WTC11 (cell line): ENCODE data around the gene RELL1. TPM values are rescaled to one million over a fixed set of nuclear protein-coding genes. Genes with fewer than 3 reads are reported as not detected.

Experiments
- ATAC-seq: fragments of 200-7000 bp; cut with Tn5 transposase; 2 replicates; pipeline ENCODE4 v1.10.0; 2021; ENCODE audit warnings: mild to moderate bottlenecking, moderate library complexity
- CTCF ChIA-PET: fragments of 300-600 bp; sonication (Branson Sonifier 250); formaldehyde crosslinking; loops from one replicate; lab custom pipeline; 2021; ENCODE audit warnings: antibody characterized with exemption; lab: Charles Lee
- POLR2A ChIA-PET: fragments of 350-600 bp; sonication (Branson Sonifier 250); formaldehyde crosslinking; loops from one replicate; lab custom pipeline; 2021; ENCODE audit warnings: antibody characterized with exemption; lab: Charles Lee
- DNase-seq: peaks from one replicate; pipeline ENCODE4 v3.0.0; 2021; ENCODE audit warnings: low spot score
- H3K27ac Mint-ChIP-seq: 2 replicates; pipeline ENCODE4 v1.8.0; 2021; ENCODE audit warnings: mixed read lengths
- H3K27me3 Mint-ChIP-seq: 2 replicates; pipeline ENCODE4 v1.8.0; 2021; ENCODE audit warnings: low read depth, mild to moderate bottlenecking, moderate library complexity, mixed read lengths
- H3K36me3 Mint-ChIP-seq: 2 replicates; pipeline ENCODE4 v1.8.0; 2021; ENCODE audit warnings: mixed read lengths
- H3K4me1 Mint-ChIP-seq: 2 replicates; pipeline ENCODE4 v1.8.0; 2022; ENCODE audit warnings: mixed read lengths
- H3K4me3 Mint-ChIP-seq: 2 replicates; pipeline ENCODE4 v1.8.0; 2021; ENCODE audit warnings: mild to moderate bottlenecking, moderate library complexity, mixed read lengths
- H3K9me3 Mint-ChIP-seq: 2 replicates; pipeline ENCODE4 v1.8.0; 2021; ENCODE audit warnings: mixed read lengths
- CBFB ChIP-seq: sonication (generic); formaldehyde crosslinking; IDR thresholded peaks from 2 replicates; pipeline ENCODE4 v1.8.1; 2022; ENCODE audit warnings: mild to moderate bottlenecking, low read depth, missing genetic modification reagents
- ESRRA ChIP-seq: sonication (generic); formaldehyde crosslinking; IDR thresholded peaks from 2 replicates; pipeline ENCODE4 v1.8.1; 2022; ENCODE audit warnings: mild to moderate bottlenecking, missing genetic modification reagents, borderline replicate concordance
- FOXK1 ChIP-seq: sonication (generic); formaldehyde crosslinking; IDR thresholded peaks from 2 replicates; pipeline ENCODE4 v1.8.0; 2022; ENCODE audit warnings: mild to moderate bottlenecking, moderate library complexity, missing genetic modification reagents
- FOXP1 ChIP-seq: sonication (generic); formaldehyde crosslinking; IDR thresholded peaks from 2 replicates; pipeline ENCODE4 v1.8.0; 2022; ENCODE audit warnings: missing genetic modification reagents, mild to moderate bottlenecking, moderate library complexity, borderline replicate concordance
- HMGA2 ChIP-seq: fragments of 250-450 bp; sonication (Bioruptor Pico); IDR thresholded peaks from 2 replicates; pipeline ENCODE4 v1.4.0; 2021; ENCODE audit warnings: mild to moderate bottlenecking, moderate library complexity
- MXD4 ChIP-seq: fragments of 250-450 bp; sonication (Bioruptor Pico); IDR thresholded peaks from 2 replicates; pipeline ENCODE4 v1.8.0; 2021; ENCODE audit warnings: mild to moderate bottlenecking, moderate library complexity, borderline replicate concordance
- NFE2L1 ChIP-seq: sonication (generic); formaldehyde crosslinking; IDR thresholded peaks from 2 replicates; pipeline ENCODE4 v1.8.1; 2023; ENCODE audit warnings: missing genetic modification reagents
- PRRX2 ChIP-seq: fragments of 250-450 bp; sonication (Bioruptor Pico); IDR thresholded peaks from 2 replicates; pipeline ENCODE4 v1.8.0; 2021; ENCODE audit warnings: mild to moderate bottlenecking
- SP1 ChIP-seq: sonication (generic); formaldehyde crosslinking; conservative IDR thresholded peaks from 2 replicates; pipeline ENCODE4 v1.8.1; 2022; ENCODE audit warnings: missing genetic modification reagents
- TEAD1 ChIP-seq: sonication (generic); formaldehyde crosslinking; IDR thresholded peaks from 2 replicates; pipeline ENCODE4 v1.8.0; 2022; ENCODE audit warnings: mild to moderate bottlenecking, missing genetic modification reagents
- ZNF219 ChIP-seq: sonication (generic); formaldehyde crosslinking; IDR thresholded peaks from 2 replicates; pipeline ENCODE4 v1.8.0; 2023; ENCODE audit warnings: missing genetic modification reagents, mild to moderate bottlenecking, borderline replicate concordance
- ZNF263 ChIP-seq: sonication (generic); formaldehyde crosslinking; IDR thresholded peaks from 2 replicates; pipeline ENCODE4 v1.8.1; 2022; ENCODE audit warnings: low read depth, mild to moderate bottlenecking, moderate library complexity, missing genetic modification reagents
- ZNF671 ChIP-seq: fragments of 250-450 bp; sonication (Bioruptor Pico); IDR thresholded peaks from 2 replicates; pipeline ENCODE4 v1.8.0; 2021; ENCODE audit warnings: mild to moderate bottlenecking
- total RNA-seq: library from RNA; stranded (reverse); gene quantifications from 3 replicates; pipeline ENCODE4 v1.2.3, GENCODE V29; 2021
- TF ChIP-seq, protein P1 (sequence below): sonication (generic); formaldehyde crosslinking; IDR thresholded peaks from 2 replicates; pipeline ENCODE4 v1.8.1; 2022; ENCODE audit warnings: mild to moderate bottlenecking, missing genetic modification reagents, moderate library complexity, borderline replicate concordance
- TF ChIP-seq, protein P2 (sequence below): fragments of 250-450 bp; sonication (Bioruptor Pico); IDR thresholded peaks from 2 replicates; pipeline ENCODE4 v1.9.0; 2021; ENCODE audit warnings: mild to moderate bottlenecking
- TF ChIP-seq, protein P3 (sequence below): fragments of 250-450 bp; sonication (Bioruptor Pico); IDR thresholded peaks from 2 replicates; pipeline ENCODE4 v1.9.0; 2021; ENCODE audit warnings: moderate library complexity, mild to moderate bottlenecking, inconsistent platforms, borderline replicate concordance
- TF ChIP-seq, protein P4 (sequence below): sonication (generic); formaldehyde crosslinking; IDR thresholded peaks from 2 replicates; pipeline ENCODE4 v1.8.1; 2023; ENCODE audit warnings: mild to moderate bottlenecking, missing genetic modification reagents
- TF ChIP-seq, protein P5 (sequence below): sonication (generic); formaldehyde crosslinking; IDR thresholded peaks from 2 replicates; pipeline ENCODE4 v1.8.0; 2023; ENCODE audit warnings: missing genetic modification reagents
- TF ChIP-seq, protein P6 (sequence below): sonication (generic); formaldehyde crosslinking; conservative IDR thresholded peaks from 2 replicates; pipeline ENCODE4 v1.8.1; 2022; ENCODE audit warnings: mild to moderate bottlenecking, missing genetic modification reagents
- TF ChIP-seq, protein P7 (sequence below): fragments of 250-450 bp; sonication (Bioruptor Pico); conservative IDR thresholded peaks from 2 replicates; pipeline ENCODE4 v1.9.0; 2021; ENCODE audit warnings: mild to moderate bottlenecking
- TF ChIP-seq, protein P8 (sequence below): sonication (generic); formaldehyde crosslinking; IDR thresholded peaks from 2 replicates; pipeline ENCODE4 v1.8.0; 2022; ENCODE audit warnings: mild to moderate bottlenecking, missing genetic modification reagents
- TF ChIP-seq, protein P9 (sequence below): sonication (generic); formaldehyde crosslinking; conservative IDR thresholded peaks from 2 replicates; pipeline ENCODE4 v1.8.1; 2023; ENCODE audit warnings: mild to moderate bottlenecking, low read depth, missing genetic modification reagents, moderate library complexity

RELL1 gene
- total RNA-seq, 1 experiment from 2014 or later = 14.4 TPM

DNA sequence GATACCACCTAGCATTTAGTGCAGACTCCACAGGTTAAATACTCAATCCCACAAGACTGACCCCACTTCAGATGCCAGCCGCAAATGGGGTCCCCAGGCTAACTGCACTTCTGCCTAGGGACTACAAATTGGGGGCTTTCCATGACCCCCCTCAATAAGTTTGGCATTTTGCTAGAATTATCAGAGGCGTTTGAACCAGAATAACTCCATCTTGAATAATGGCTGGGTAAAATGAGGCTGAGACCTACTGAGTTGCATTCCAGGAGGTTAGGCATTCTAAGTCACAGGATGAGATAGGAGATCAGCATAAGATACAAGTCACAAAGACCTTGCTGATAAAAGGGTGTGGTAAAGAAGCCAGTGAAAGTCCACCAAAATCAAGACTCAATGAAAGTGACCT, 15.1 kb downstream of the RELL1 start:
- H3K4me1 Mint-ChIP-seq = peaks cover 21% of the 10 kb centered on the region

DNA sequence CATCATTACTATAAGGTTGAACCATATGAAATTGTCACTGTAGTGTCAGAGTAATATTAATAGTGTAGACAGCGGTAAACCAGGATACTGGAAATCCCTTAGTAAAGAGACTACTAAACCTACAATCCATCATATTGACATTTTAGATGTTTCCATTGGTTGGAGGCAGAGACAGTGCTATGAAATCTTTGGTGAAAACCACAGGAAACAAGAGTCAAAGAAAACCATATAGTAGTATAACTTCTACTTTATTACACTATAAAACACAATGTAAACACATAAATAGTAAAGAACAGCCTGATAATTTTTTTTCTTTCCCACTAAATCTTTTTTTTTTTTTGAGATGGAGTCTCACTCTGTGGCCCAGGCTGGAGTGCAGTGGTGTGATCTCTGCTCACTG, 15.9 kb downstream of the RELL1 start:
- no peak for ATAC-seq
- H3K27me3 Mint-ChIP-seq = peaks cover 6% of the 10 kb centered on the region
- DNase-seq = no peak
- H3K4me3 Mint-ChIP-seq = no peak overlapping the region
- peaks cover 13% of the 10 kb centered on the region for H3K36me3 Mint-ChIP-seq
- ChIA-PET CTCF (no interaction called here), POLR2A (no interaction called here)
- H3K4me1 Mint-ChIP-seq = peaks cover 25% of the 10 kb centered on the region
- peaks cover 7% of the 10 kb centered on the region for H3K9me3 Mint-ChIP-seq
- H3K27ac Mint-ChIP-seq = no peak overlapping the region
- TF ChIP-seq PRRX2 (no peak), ESRRA (CRISPR knock-in tag) (no peak), TEAD1 (CRISPR knock-in tag) (no peak), ZNF219 (CRISPR knock-in tag) (no peak), ZNF671 (CRISPR knock-in tag) (no peak), FOXK1 (CRISPR knock-in tag) (no peak), ZNF263 (no peak)
- TF ChIP-seq, protein P1, sequence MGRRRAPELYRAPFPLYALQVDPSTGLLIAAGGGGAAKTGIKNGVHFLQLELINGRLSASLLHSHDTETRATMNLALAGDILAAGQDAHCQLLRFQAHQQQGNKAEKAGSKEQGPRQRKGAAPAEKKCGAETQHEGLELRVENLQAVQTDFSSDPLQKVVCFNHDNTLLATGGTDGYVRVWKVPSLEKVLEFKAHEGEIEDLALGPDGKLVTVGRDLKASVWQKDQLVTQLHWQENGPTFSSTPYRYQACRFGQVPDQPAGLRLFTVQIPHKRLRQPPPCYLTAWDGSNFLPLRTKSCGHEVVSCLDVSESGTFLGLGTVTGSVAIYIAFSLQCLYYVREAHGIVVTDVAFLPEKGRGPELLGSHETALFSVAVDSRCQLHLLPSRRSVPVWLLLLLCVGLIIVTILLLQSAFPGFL (CRISPR knock-in tag) = no peak
- TF ChIP-seq, protein P2, sequence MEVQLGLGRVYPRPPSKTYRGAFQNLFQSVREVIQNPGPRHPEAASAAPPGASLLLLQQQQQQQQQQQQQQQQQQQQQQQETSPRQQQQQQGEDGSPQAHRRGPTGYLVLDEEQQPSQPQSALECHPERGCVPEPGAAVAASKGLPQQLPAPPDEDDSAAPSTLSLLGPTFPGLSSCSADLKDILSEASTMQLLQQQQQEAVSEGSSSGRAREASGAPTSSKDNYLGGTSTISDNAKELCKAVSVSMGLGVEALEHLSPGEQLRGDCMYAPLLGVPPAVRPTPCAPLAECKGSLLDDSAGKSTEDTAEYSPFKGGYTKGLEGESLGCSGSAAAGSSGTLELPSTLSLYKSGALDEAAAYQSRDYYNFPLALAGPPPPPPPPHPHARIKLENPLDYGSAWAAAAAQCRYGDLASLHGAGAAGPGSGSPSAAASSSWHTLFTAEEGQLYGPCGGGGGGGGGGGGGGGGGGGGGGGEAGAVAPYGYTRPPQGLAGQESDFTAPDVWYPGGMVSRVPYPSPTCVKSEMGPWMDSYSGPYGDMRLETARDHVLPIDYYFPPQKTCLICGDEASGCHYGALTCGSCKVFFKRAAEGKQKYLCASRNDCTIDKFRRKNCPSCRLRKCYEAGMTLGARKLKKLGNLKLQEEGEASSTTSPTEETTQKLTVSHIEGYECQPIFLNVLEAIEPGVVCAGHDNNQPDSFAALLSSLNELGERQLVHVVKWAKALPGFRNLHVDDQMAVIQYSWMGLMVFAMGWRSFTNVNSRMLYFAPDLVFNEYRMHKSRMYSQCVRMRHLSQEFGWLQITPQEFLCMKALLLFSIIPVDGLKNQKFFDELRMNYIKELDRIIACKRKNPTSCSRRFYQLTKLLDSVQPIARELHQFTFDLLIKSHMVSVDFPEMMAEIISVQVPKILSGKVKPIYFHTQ (CRISPR knock-in tag) = no peak
- TF ChIP-seq, protein P3, sequence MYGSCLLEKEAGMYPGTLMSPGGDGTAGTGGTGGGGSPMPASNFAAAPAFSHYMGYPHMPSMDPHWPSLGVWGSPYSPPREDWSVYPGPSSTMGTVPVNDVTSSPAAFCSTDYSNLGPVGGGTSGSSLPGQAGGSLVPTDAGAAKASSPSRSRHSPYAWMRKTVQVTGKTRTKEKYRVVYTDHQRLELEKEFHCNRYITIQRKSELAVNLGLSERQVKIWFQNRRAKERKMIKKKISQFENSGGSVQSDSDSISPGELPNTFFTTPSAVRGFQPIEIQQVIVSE (CRISPR knock-in tag) = no peak

More for the DNA sequence above, 15.1 kb downstream of the RELL1 start:
- Mint-ChIP-seq H3K36me3 (peaks cover 13% of the 10 kb centered on the region), H3K9me3 (peaks cover 7% of the 10 kb centered on the region), H3K27me3 (peaks cover 1% of the 10 kb centered on the region), H3K27ac (no peak overlapping the region), H3K4me3 (no peak overlapping the region)
- TF ChIP-seq, protein P4, sequence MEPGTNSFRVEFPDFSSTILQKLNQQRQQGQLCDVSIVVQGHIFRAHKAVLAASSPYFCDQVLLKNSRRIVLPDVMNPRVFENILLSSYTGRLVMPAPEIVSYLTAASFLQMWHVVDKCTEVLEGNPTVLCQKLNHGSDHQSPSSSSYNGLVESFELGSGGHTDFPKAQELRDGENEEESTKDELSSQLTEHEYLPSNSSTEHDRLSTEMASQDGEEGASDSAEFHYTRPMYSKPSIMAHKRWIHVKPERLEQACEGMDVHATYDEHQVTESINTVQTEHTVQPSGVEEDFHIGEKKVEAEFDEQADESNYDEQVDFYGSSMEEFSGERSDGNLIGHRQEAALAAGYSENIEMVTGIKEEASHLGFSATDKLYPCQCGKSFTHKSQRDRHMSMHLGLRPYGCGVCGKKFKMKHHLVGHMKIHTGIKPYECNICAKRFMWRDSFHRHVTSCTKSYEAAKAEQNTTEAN (CRISPR knock-in tag) = no peak
- no peak for TF ChIP-seq MXD4 (CRISPR knock-in tag)
- no peak for TF ChIP-seq FOXP1 (CRISPR knock-in tag)
- TF ChIP-seq, protein P5, sequence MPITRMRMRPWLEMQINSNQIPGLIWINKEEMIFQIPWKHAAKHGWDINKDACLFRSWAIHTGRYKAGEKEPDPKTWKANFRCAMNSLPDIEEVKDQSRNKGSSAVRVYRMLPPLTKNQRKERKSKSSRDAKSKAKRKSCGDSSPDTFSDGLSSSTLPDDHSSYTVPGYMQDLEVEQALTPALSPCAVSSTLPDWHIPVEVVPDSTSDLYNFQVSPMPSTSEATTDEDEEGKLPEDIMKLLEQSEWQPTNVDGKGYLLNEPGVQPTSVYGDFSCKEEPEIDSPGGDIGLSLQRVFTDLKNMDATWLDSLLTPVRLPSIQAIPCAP (CRISPR knock-in tag) = no peak
- no peak for TF ChIP-seq SP1 (CRISPR knock-in tag)
- TF ChIP-seq, protein P6, sequence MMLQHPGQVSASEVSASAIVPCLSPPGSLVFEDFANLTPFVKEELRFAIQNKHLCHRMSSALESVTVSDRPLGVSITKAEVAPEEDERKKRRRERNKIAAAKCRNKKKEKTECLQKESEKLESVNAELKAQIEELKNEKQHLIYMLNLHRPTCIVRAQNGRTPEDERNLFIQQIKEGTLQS (CRISPR knock-in tag) = no peak
- TF ChIP-seq ZNF671 (CRISPR knock-in tag) = no peak
- TF ChIP-seq, protein P7, sequence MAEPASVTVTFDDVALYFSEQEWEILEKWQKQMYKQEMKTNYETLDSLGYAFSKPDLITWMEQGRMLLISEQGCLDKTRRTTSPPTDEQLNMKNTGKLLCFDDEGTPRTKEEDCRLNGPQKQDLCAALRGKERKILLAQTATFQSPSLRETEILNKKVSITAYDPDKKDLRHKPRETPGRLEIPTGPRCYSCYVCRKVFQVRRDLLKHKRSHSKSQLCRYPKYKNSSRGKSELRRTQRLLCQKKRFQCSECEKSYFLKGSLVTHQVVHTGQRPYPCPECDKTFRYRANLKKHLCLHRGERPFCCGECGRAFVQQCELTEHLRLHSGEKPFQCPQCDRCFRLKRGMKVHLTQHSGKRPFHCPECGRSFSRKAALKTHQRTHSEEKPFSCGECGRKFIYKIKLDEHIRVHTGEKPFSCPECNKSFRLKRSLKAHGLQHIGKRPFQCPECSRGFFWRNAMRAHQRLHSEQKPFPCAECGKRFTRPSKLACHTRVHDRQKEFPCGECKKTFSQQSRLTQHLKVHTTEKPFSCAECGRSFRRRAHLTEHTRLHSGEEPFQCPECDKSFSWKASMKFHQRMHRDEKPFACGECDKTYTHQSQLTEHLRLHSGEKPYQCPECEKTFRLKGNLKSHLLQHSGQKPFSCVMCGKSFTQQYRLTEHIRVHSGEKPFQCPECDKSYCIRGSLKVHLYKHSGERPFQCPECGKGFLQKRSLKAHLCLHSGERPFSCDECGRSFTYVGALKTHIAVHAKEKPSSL (CRISPR knock-in tag) = no peak
- TF ChIP-seq NFE2L1 (CRISPR knock-in tag) = no peak
- no peak for TF ChIP-seq FOXK1 (CRISPR knock-in tag)
- no peak for TF ChIP-seq TEAD1 (CRISPR knock-in tag)
- TF ChIP-seq CBFB (CRISPR knock-in tag) = no peak
- TF ChIP-seq HMGA2 (CRISPR knock-in tag) = no peak
- TF ChIP-seq, protein P8, sequence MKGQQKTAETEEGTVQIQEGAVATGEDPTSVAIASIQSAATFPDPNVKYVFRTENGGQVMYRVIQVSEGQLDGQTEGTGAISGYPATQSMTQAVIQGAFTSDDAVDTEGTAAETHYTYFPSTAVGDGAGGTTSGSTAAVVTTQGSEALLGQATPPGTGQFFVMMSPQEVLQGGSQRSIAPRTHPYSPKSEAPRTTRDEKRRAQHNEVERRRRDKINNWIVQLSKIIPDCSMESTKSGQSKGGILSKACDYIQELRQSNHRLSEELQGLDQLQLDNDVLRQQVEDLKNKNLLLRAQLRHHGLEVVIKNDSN (CRISPR knock-in tag) = no peak
- TF ChIP-seq, protein P9, sequence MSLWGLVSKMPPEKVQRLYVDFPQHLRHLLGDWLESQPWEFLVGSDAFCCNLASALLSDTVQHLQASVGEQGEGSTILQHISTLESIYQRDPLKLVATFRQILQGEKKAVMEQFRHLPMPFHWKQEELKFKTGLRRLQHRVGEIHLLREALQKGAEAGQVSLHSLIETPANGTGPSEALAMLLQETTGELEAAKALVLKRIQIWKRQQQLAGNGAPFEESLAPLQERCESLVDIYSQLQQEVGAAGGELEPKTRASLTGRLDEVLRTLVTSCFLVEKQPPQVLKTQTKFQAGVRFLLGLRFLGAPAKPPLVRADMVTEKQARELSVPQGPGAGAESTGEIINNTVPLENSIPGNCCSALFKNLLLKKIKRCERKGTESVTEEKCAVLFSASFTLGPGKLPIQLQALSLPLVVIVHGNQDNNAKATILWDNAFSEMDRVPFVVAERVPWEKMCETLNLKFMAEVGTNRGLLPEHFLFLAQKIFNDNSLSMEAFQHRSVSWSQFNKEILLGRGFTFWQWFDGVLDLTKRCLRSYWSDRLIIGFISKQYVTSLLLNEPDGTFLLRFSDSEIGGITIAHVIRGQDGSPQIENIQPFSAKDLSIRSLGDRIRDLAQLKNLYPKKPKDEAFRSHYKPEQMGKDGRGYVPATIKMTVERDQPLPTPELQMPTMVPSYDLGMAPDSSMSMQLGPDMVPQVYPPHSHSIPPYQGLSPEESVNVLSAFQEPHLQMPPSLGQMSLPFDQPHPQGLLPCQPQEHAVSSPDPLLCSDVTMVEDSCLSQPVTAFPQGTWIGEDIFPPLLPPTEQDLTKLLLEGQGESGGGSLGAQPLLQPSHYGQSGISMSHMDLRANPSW = no peak
- DNase-seq (no peak), ATAC-seq (no peak)
- ChIA-PET CTCF (no interaction called here), POLR2A (no interaction called here)
